Activated CD8-positive, alpha-beta memory T cell treated with anti-CD3 and anti-CD28 coated beads for 4 hours (primary cell): ENCODE data around the gene PCED1A.
A peak's percentile ranks its signal among the peaks of the same experiment; 100 is the strongest.

Source experiments
- DNase-seq, 2 donors: peaks; one replicate each; pipeline ENCODE4 v3.0.0-alpha.2; 2020; ENCODE audit warnings: low read depth in 2 of 2

The PCED1A gene

GRCh38 chr20:2840138-2840966 is at the start of gene PCED1A, which contains the start of gene VPS16:
Gene PCED1A, minus strand, starts transcription at chr20:2840655. Its CDS starts 743 bp downstream, at chr20:2839912.
Gene VPS16, plus strand, starts transcription at chr20:2840745. Its CDS starts 30 bp downstream, at chr20:2840775.
- peak; percentile 74 to 81 for DNase-seq

- DNase-seq = no peak
These were observed 49.3 kb upstream of the PCED1A start for GRCh38 chr20:2889797-2890196.

- DNase-seq = no peak
These were observed 48.8 kb upstream of the PCED1A start for GRCh38 chr20:2889209-2889608.

- DNase-seq = no peak
These were observed 47.9 kb upstream of the PCED1A start for GRCh38 chr20:2888224-2888955.

GRCh38 chr20:2887715-2888114 is 47.3 kb upstream of the PCED1A start:
- no peak for DNase-seq

GRCh38 chr20:2883726-2884637 is 43.5 kb upstream of the PCED1A start:
- no peak for DNase-seq

GRCh38 chr20:2880650-2881049 is 40.2 kb upstream of the PCED1A start:
- DNase-seq = no peak

- no peak for DNase-seq
These were observed 38.7 kb upstream of the PCED1A start for GRCh38 chr20:2879146-2879545.

GRCh38 chr20:2878515-2878914 is 38.1 kb upstream of the PCED1A start:
- DNase-seq = no peak

GRCh38 chr20:2875690-2876203 is 35.3 kb upstream of the PCED1A start:
- no peak for DNase-seq

- no peak for DNase-seq
These were observed 34.0 kb upstream of the PCED1A start for GRCh38 chr20:2874456-2874855.

GRCh38 chr20:2873747-2874041 is 33.2 kb upstream of the PCED1A start:
- no peak for DNase-seq

- DNase-seq = peak; percentile 81
These were observed 32.7 kb upstream of the PCED1A start, which contains the start of gene PTPRA for GRCh38 chr20:2873010-2873746. Gene PTPRA, plus strand, starts transcription at chr20:2873481. Its CDS starts 90,797 bp downstream, at chr20:2964278.

- peak; percentile 51 to 53 for DNase-seq
These were observed 32.1 kb upstream of the PCED1A start for GRCh38 chr20:2872459-2873009.

- no peak for DNase-seq
These were observed 31.4 kb upstream of the PCED1A start for GRCh38 chr20:2871661-2872458.

GRCh38 chr20:2871111-2871465 is 30.6 kb upstream of the PCED1A start:
- no peak for DNase-seq

GRCh38 chr20:2869381-2869780 is 28.9 kb upstream of the PCED1A start:
- no peak for DNase-seq

- DNase-seq = no peak
These were observed 26.8 kb upstream of the PCED1A start for GRCh38 chr20:2867081-2867864.

- DNase-seq = no peak
These were observed 25.8 kb upstream of the PCED1A start for GRCh38 chr20:2866236-2866635.
